Chondrocyte (in vitro differentiated cells): ENCODE data around the gene ANP32A. TPM values are rescaled to one million over a fixed set of nuclear protein-coding genes. Genes with fewer than 3 reads are reported as not detected.

Experiments
- DNase-seq: peaks from one replicate; pipeline ENCODE4 v3.0.0; 2021; ENCODE audit warnings: mixed read lengths, low spot score
- H3K27ac Mint-ChIP-seq: one replicate; pipeline ENCODE4 v1.8.0; 2021; ENCODE audit warnings: mild to moderate bottlenecking, moderate library complexity, mixed read lengths; ENCODE audit not compliant: unreplicated experiment
- H3K27me3 Mint-ChIP-seq: 2 replicates; pipeline ENCODE4 v1.8.0; 2021; ENCODE audit warnings: low read depth, mixed read lengths
- H3K36me3 Mint-ChIP-seq: 2 replicates; pipeline ENCODE4 v1.8.0; 2021; ENCODE audit warnings: low read depth, mixed read lengths
- H3K4me1 Mint-ChIP-seq: 2 replicates; pipeline ENCODE4 v1.8.0; 2021; ENCODE audit warnings: low read depth, mild to moderate bottlenecking, mixed read lengths
- H3K4me3 Mint-ChIP-seq: one replicate; pipeline ENCODE4 v1.8.0; 2021; ENCODE audit warnings: mild to moderate bottlenecking, moderate library complexity, mixed read lengths; ENCODE audit not compliant: unreplicated experiment
- H3K9me3 Mint-ChIP-seq: 2 replicates; pipeline ENCODE4 v1.8.0; 2021; ENCODE audit warnings: low read depth, mixed read lengths
- CTCF ChIP-seq: fragments of 200-600 bp; sonication (generic); IDR thresholded peaks from 2 replicates; pipeline ENCODE4 v1.5.0; 2021; ENCODE audit warnings: antibody characterized with exemption, mild to moderate bottlenecking, moderate library complexity
- total RNA-seq: library from RNA; stranded (reverse); gene quantifications from 3 replicates; pipeline ENCODE4 v1.2.1, GENCODE V29; 2021

The ANP32A gene
- total RNA-seq, 1 donor from 2014 or later: 117 TPM

- no peak for TF ChIP-seq CTCF
- no peaks in the 10 kb centered on the region for H3K27me3 Mint-ChIP-seq
- no peaks in the 10 kb centered on the region for H3K9me3 Mint-ChIP-seq
- H3K4me3 Mint-ChIP-seq: no peak overlapping the region
- H3K36me3 Mint-ChIP-seq: peaks cover 25% of the 10 kb centered on the region
- no peak overlapping the region for H3K27ac Mint-ChIP-seq
- H3K4me1 Mint-ChIP-seq: no peaks in the 10 kb centered on the region
- no peak for DNase-seq
Observed at GRCh38 chr15:68784206-68784605, 36.5 kb downstream of the ANP32A start.

- H3K36me3 Mint-ChIP-seq: peaks cover 30% of the 10 kb centered on the region
- no peak overlapping the region for H3K4me3 Mint-ChIP-seq
- no peak overlapping the region for H3K27ac Mint-ChIP-seq
Observed at GRCh38 chr15:68783226-68784058, 37.3 kb downstream of the ANP32A start.

GRCh38 chr15:68782589-68783161, 38.0 kb downstream of the ANP32A start:
- Mint-ChIP-seq H3K36me3 (peaks cover 34% of the 10 kb centered on the region), H3K27me3 (no peaks in the 10 kb centered on the region), H3K27ac (no peak overlapping the region), H3K4me3 (no peak overlapping the region), H3K4me1 (no peaks in the 10 kb centered on the region), H3K9me3 (no peaks in the 10 kb centered on the region)
- no peak for TF ChIP-seq CTCF
- no peak for DNase-seq

More at GRCh38 chr15:68783226-68784058, 37.3 kb downstream of the ANP32A start:
- no peaks in the 10 kb centered on the region for H3K4me1 Mint-ChIP-seq
- H3K27me3 Mint-ChIP-seq: no peaks in the 10 kb centered on the region
- no peak for DNase-seq
- peak; percentile 75 for TF ChIP-seq CTCF
- no peaks in the 10 kb centered on the region for H3K9me3 Mint-ChIP-seq

GRCh38 chr15:68781766-68782588, 38.7 kb downstream of the ANP32A start:
- Mint-ChIP-seq H3K4me1 (no peaks in the 10 kb centered on the region), H3K4me3 (no peak overlapping the region), H3K27ac (no peak overlapping the region), H3K9me3 (no peaks in the 10 kb centered on the region), H3K36me3 (peaks cover 35% of the 10 kb centered on the region), H3K27me3 (no peaks in the 10 kb centered on the region)
- TF ChIP-seq CTCF: no peak
- no peak for DNase-seq

- H3K36me3 Mint-ChIP-seq: peaks cover 35% of the 10 kb centered on the region
- H3K27ac Mint-ChIP-seq: no peak overlapping the region
- no peak for TF ChIP-seq CTCF
Observed at GRCh38 chr15:68781217-68781616, 39.5 kb downstream of the ANP32A start.

More at GRCh38 chr15:68781217-68781616, 39.5 kb downstream of the ANP32A start:
- H3K4me3 Mint-ChIP-seq: no peak overlapping the region
- H3K27me3 Mint-ChIP-seq: no peaks in the 10 kb centered on the region
- no peak for DNase-seq
- no peaks in the 10 kb centered on the region for H3K9me3 Mint-ChIP-seq
- peaks cover under 1% of the 10 kb centered on the region for H3K4me1 Mint-ChIP-seq
